ENCODE results near the gene C6orf120. TPM values are rescaled to one million over a fixed set of nuclear protein-coding genes. Genes with fewer than 3 reads are reported as not detected.

Gene C6orf120
- total and polyA plus RNA-seq, 2 of the 13 experiments (the other 11 are each of a cell fraction or from before 2014, with no cell fraction given) = 21.7 to 29.9 TPM

- no peak for TF ChIP-seq ZNF646 (CRISPR knock-in tag; IDR thresholded peaks at IDR 0.05)
- no peak for TF ChIP-seq ZBTB14 (CRISPR knock-in tag; IDR thresholded peaks at IDR 0.05)
- TF ChIP-seq FUBP1 (CRISPR knock-in tag; IDR thresholded peaks at IDR 0.05; ENCODE audit: borderline replicate concordance) = no peak
- TF ChIP-seq ZNF263 (CRISPR knock-in tag; IDR thresholded peaks at IDR 0.05) = no peak
- TF ChIP-seq MAFF (IDR thresholded peaks at IDR 0.05; ENCODE audit: low read depth, low read length) = no peak
- TF ChIP-seq ZNF570 (CRISPR knock-in tag; IDR thresholded peaks at IDR 0.05; ENCODE audit: borderline replicate concordance) = no peak
- TF ChIP-seq ZNF576 (CRISPR knock-in tag; IDR thresholded peaks at IDR 0.05) = peak; percentile 97
- no peak for TF ChIP-seq SIX1 (CRISPR knock-in tag; IDR thresholded peaks at IDR 0.05; ENCODE audit: borderline replicate concordance)
- TF ChIP-seq SMC3 (IDR thresholded peaks at IDR 0.05; ENCODE audit: low read length) = no peak
- TF ChIP-seq ATM (IDR thresholded peaks at IDR 0.05; ENCODE audit: borderline replicate concordance) = no peak
- TF ChIP-seq IRF1 (CRISPR knock-in tag; IDR thresholded peaks at IDR 0.05; ENCODE audit: low read depth) = 0 out of 2 replicates have a peak, but pooled peaks have one; percentile 20
- TF ChIP-seq MED13 (CRISPR knock-in tag; IDR thresholded peaks at IDR 0.05) = peak; percentile 79
- no peak for TF ChIP-seq TGIF2 (CRISPR knock-in tag; IDR thresholded peaks at IDR 0.05)
- no peak for TF ChIP-seq SMARCE1 (IDR thresholded peaks at IDR 0.05; ENCODE audit: borderline replicate concordance)
- TF ChIP-seq CAMTA2 (CRISPR knock-in tag; IDR thresholded peaks at IDR 0.05; ENCODE audit: borderline replicate concordance) = peak; percentile 90; the same call in 1 of the 2 replicates
- TF ChIP-seq TBX2 (CRISPR knock-in tag; IDR thresholded peaks at IDR 0.05; ENCODE audit: borderline replicate concordance) = no peak
- peak; percentile 71 for TF ChIP-seq SPEN (CRISPR knock-in tag; IDR thresholded peaks at IDR 0.05; ENCODE audit: low read depth)
- TF ChIP-seq ATF7 (IDR thresholded peaks at IDR 0.05) = no peak
- 0 out of 2 replicates have a peak, but pooled peaks have one; percentile 25 for TF ChIP-seq ATF7 (CRISPR knock-in tag; IDR thresholded peaks at IDR 0.05)
- peak; percentile 8; the same call in 1 of the 2 replicates for TF ChIP-seq HOXA3 (CRISPR knock-in tag; IDR thresholded peaks at IDR 0.05)
These were observed 22.7 kb downstream of the C6orf120 start, which contains the start of gene PHF10 (continued) for GRCh38 chr6:169724494-169725124.
